C4-2B (cell line): ENCODE measurements around the gene BCLAF3.

Experiments used
- ZFX ChIP-seq: fragments of 450-650 bp; IDR thresholded peaks from 2 replicates; pipeline ENCODE4 v1.6.1; 2017
- TF ChIP-seq, protein P1 (sequence below): fragments of 450-650 bp; conservative IDR thresholded peaks from 2 replicates; pipeline ENCODE4 v1.5.1; 2017; ENCODE audit warnings: mild to moderate bottlenecking

GRCh38 chrX:20037186-20037585 lies 46.3 kb upstream of the BCLAF3 start:
- TF ChIP-seq, protein P1, sequence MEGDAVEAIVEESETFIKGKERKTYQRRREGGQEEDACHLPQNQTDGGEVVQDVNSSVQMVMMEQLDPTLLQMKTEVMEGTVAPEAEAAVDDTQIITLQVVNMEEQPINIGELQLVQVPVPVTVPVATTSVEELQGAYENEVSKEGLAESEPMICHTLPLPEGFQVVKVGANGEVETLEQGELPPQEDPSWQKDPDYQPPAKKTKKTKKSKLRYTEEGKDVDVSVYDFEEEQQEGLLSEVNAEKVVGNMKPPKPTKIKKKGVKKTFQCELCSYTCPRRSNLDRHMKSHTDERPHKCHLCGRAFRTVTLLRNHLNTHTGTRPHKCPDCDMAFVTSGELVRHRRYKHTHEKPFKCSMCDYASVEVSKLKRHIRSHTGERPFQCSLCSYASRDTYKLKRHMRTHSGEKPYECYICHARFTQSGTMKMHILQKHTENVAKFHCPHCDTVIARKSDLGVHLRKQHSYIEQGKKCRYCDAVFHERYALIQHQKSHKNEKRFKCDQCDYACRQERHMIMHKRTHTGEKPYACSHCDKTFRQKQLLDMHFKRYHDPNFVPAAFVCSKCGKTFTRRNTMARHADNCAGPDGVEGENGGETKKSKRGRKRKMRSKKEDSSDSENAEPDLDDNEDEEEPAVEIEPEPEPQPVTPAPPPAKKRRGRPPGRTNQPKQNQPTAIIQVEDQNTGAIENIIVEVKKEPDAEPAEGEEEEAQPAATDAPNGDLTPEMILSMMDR, result no peak
- TF ChIP-seq ZFX, result no peak
